Fibroblast of mammary gland (primary cell): Measurements from ENCODE around the gene MOB2.

ENCODE experiments used
- DNase-seq: peaks from one replicate; pipeline ENCODE4 v3.0.0-alpha.2; 2010; ENCODE audit warnings: low read depth
- H3K4me3 ChIP-seq: 2 replicates; pipeline ENCODE4 v1.5.1; 2011; ENCODE audit warnings: low read depth, mild to moderate bottlenecking, low read length, moderate library complexity; ENCODE audit not compliant: control insufficient read depth
- TF ChIP-seq, protein P1 (sequence below): conservative IDR thresholded peaks from 2 replicates; pipeline ENCODE4 v1.5.1; 2011; ENCODE audit warnings: low read depth, low read length, inconsistent platforms; ENCODE audit not compliant: control insufficient read depth, insufficient read depth

Gene MOB2

DNA sequence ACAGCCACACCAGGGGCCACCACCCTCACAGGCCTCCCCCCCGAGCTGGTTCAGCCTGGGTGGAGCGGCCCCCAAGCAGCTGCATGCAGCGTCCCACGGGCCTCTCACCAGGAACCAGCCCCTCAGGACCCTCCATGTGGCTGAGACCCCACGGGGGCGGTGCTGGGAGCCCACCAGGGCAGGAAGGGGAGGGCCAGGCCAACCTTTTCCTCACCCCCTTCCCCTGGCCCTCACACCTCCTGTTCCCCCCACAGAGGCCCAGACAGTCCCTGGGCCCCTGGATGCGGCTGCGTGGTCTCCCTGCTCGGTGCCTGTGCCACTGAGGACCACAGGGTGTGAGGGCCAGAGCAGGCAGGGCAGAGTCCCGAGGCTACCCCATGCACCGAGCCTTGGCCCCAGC lies 46.5 kb downstream of the MOB2 start:
- TF ChIP-seq, protein P1, sequence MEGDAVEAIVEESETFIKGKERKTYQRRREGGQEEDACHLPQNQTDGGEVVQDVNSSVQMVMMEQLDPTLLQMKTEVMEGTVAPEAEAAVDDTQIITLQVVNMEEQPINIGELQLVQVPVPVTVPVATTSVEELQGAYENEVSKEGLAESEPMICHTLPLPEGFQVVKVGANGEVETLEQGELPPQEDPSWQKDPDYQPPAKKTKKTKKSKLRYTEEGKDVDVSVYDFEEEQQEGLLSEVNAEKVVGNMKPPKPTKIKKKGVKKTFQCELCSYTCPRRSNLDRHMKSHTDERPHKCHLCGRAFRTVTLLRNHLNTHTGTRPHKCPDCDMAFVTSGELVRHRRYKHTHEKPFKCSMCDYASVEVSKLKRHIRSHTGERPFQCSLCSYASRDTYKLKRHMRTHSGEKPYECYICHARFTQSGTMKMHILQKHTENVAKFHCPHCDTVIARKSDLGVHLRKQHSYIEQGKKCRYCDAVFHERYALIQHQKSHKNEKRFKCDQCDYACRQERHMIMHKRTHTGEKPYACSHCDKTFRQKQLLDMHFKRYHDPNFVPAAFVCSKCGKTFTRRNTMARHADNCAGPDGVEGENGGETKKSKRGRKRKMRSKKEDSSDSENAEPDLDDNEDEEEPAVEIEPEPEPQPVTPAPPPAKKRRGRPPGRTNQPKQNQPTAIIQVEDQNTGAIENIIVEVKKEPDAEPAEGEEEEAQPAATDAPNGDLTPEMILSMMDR: no peak
- no peak overlapping the region for H3K4me3 ChIP-seq

DNA sequence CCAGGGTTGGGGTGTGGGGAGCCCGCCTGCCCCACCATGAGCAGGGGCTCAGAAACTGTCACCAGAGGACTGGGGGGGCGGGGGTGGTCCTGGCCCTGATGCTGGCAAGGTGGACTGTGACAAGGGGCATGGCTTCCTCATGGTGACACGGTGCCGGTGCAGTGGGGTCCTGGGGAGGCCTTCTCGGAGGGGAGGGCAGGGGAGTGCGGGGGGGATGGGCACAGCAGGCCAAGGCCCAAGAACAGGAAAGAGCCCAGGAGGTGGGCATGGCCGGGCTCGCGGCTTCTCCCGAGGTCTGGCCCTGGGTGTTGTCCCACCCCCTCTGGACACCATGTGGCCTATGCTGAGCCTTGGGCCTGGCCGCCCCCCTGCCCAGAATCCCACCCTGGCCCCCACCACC lies 47.2 kb downstream of the MOB2 start:
- no peak for DNase-seq
- TF ChIP-seq, protein P1: no peak
- H3K4me3 ChIP-seq: no peak overlapping the region

More for the DNA sequence above, 46.5 kb downstream of the MOB2 start:
- no peak for DNase-seq

DNA sequence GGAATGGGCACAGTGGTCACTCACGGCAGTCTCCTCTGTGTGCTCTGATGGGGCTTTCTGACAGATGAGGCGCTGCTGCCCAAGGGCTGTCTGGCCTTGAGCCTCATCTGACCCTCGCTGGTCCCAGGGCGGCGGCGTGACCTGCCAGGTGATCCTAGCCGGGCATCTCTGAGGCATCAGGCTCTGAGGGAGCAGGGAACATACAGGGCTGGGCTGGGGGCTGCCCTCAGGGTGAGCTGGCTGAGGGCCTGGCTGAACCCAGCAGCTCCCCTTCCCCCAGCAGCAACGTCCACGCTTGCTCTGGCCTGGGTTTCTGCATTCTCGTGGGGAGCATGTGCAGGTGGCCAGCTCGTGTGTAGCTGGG lies 47.6 kb downstream of the MOB2 start:
- TF ChIP-seq, protein P1: no peak
- no peak overlapping the region for H3K4me3 ChIP-seq
- no peak for DNase-seq

DNA sequence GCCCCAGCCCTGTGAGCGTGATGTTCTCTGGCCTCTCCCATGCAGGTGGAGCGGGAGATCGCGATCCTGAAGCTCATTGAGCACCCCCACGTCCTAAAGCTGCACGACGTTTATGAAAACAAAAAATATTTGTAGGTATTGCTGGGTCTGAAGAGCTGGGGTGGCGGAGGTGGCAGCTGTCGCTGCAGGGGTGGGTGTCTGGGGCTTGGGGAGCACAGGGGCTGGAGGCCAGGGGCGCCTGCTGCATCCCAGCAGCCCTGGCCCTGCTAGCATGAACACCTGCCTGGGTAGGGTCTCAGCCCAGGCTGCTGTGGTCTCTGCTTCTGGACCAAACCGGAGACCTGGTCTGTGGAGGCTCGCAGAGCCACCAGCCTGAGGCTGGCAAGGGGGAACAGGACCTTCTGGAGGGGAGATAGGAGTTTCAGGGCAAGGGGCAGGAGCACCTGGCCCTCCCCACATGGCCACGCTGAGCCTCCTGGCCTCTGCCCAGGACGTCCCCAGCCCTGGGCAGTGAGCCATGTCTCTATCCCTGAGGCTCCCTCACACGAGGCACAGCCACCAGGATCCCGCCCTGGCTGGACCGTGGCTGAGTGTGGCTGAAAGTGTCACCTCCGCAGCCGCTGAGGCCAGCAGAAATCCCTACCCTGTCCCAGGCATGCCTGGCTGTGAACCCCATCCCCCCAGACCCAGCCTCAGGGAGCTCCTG lies 48.2 kb downstream of the MOB2 start:
- no peak overlapping the region for H3K4me3 ChIP-seq
- DNase-seq: no peak
- TF ChIP-seq, protein P1: no peak

DNA sequence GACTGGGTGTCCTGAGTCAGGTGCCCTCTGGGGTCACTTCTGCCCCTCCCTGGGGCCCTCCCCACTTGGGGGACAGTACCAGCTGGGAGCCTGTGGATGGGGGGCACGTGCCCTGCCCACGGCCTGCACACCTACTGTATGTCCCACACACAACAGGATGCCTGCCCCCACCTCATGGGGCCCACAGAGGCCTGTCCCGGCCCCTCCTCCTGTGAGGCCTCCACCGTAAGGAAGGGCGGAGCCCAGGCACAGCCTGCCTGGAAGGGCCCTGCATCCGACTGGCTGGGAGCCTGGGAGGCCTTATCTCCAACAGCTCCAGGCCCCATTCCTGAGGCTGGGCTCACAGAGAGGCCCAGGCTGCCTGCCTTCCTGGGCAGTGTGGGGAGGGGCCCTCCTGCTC lies 49.1 kb downstream of the MOB2 start:
- no peak for DNase-seq
- TF ChIP-seq, protein P1: no peak
- no peak overlapping the region for H3K4me3 ChIP-seq

DNA sequence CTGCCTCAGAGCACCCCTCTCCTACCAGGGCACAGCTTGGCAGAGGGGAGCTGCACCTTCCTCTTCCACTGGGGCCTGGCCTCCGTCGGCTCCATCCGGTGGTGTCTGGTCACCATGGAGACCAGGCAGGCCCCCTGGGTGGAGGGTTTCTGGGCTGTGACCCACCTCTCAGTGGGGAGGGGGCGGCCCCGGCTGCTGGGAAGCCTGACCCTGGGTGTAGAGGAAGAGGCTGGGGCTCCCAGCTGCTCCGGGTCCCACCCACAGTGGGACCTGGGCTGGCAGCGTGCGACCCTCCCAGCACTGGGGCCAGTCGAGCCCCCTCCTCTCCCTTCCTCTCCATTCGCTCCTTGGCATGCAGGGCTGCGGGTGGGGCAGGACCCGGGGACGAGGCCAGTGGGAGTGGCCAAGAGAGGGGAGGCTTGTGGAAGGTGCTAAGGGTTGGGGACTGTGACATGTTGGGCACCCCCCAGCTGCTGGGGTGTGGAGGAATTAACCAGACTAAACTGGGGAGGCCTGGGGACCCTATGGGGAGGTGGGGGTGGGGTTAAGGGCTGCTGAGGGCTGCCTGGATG lies 50.0 kb downstream of the MOB2 start:
- TF ChIP-seq, protein P1: no peak
- H3K4me3 ChIP-seq: no peak overlapping the region

More for the DNA sequence above, 50.0 kb downstream of the MOB2 start:
- DNase-seq: no peak
